Nephron (organoid): ENCODE measurements around the gene EME2.

ENCODE experiments used
- H3K27ac Mint-ChIP-seq, 3 experiments: 2 replicates each; pipeline ENCODE4 v1.8.0; 2020; ENCODE audit warnings: mixed read lengths in 3 of 3, mild to moderate bottlenecking in 2 of 3, moderate library complexity in 1 of 3
- H3K27me3 Mint-ChIP-seq: 2 replicates; pipeline ENCODE4 v1.8.0; 2021; ENCODE audit warnings: low read depth, mild to moderate bottlenecking, moderate library complexity, mixed read lengths
- H3K36me3 Mint-ChIP-seq: 2 replicates; pipeline ENCODE4 v1.8.0; 2020; ENCODE audit warnings: low read depth, mixed read lengths
- H3K4me1 Mint-ChIP-seq: 2 replicates; pipeline ENCODE4 v1.8.0; 2020; ENCODE audit warnings: mixed read lengths
- H3K4me3 Mint-ChIP-seq, 3 experiments: 2 replicates each; pipeline ENCODE4 v1.8.0; 2020; ENCODE audit warnings: mild to moderate bottlenecking in 3 of 3, mixed read lengths in 3 of 3, moderate library complexity in 2 of 3
- H3K9me3 Mint-ChIP-seq: 2 replicates; pipeline ENCODE4 v1.8.0; 2020; ENCODE audit warnings: mixed read lengths
- CTCF ChIP-seq, 3 experiments: fragments of 200-600 bp; sonication (generic); IDR thresholded peaks; one replicate each; pipeline ENCODE4 v1.5.0; 2021; ENCODE audit warnings: antibody characterized with exemption in 3 of 3; ENCODE audit not compliant: unreplicated experiment in 3 of 3

EME2 gene

GRCh38 chr16:1818204-1818872, 45.7 kb downstream of the EME2 start:
- H3K36me3 Mint-ChIP-seq = peaks cover 14% of the 10 kb centered on the region
- H3K4me3 Mint-ChIP-seq = no peak overlapping the region
- no peaks in the 10 kb centered on the region for H3K27me3 Mint-ChIP-seq
- TF ChIP-seq CTCF (IDR thresholded peaks at IDR 0.05; ENCODE audit: unreplicated experiment in 3 of 3) = no peak
- no peaks in the 10 kb centered on the region for H3K4me1 Mint-ChIP-seq
- H3K27ac Mint-ChIP-seq = no peak overlapping the region
- no peaks in the 10 kb centered on the region for H3K9me3 Mint-ChIP-seq

DNA sequence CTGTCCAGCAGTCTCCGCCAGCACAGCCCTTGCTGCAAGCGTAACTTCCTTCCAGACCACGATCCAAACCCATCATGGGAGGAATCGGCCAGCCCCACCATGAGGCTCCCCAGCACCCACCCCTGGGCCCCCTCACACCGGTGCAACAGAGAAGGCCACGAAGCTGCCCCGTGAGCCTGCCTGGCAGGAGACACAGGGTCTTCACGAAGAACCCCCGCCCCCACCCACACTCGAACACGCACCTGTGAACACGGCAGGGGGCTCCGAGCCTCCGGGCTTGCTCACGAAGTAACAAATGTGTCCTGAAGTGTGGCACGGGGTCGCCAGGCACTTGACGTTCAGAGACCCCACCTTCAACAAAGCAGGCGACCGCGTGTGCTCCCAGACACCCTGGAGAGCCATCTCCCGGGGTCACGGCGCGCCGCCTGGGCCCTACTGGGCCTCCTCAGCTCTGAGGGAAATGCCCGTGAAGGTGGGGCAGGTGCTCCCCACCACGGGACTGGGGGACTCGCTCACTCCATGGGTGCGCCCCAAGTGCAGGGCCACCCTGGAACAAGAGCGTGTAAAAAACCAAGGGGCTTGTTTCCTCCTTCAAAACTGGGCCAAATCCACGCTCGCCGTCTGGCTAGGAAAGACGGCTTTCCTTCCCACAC, 46.4 kb downstream of the EME2 start:
- no peak overlapping the region for H3K4me3 Mint-ChIP-seq
- no peaks in the 10 kb centered on the region for H3K4me1 Mint-ChIP-seq
- H3K9me3 Mint-ChIP-seq = no peaks in the 10 kb centered on the region
- no peak overlapping the region for H3K27ac Mint-ChIP-seq
- H3K27me3 Mint-ChIP-seq = no peaks in the 10 kb centered on the region
- no peak for TF ChIP-seq CTCF (IDR thresholded peaks at IDR 0.05; ENCODE audit: unreplicated experiment in 3 of 3)
- H3K36me3 Mint-ChIP-seq = peaks cover 7% of the 10 kb centered on the region

DNA sequence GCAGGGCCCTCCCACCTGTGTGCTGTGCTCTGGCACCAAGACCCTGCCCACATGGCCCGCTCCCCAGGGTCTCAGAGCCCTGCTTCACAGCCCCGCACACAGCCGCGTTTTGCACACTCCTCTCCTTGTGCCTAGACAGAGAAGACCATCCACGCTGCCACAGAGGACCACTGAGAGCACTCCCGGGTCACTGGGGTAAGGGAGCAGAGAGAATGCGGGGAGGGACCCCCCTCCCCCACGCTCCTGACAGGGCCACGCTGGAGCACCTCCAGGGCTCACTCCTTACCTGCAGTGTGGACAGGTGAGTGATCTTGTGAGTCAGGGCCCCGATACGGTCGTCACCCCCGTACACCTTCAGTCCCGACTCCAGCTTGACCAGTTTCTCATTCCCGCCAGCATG, 47.0 kb downstream of the EME2 start:
- peaks cover 7% of the 10 kb centered on the region for H3K36me3 Mint-ChIP-seq
- peaks cover 3% of the 10 kb centered on the region for H3K4me1 Mint-ChIP-seq

GRCh38 chr16:1820096-1820945, 47.7 kb downstream of the EME2 start:
- Mint-ChIP-seq H3K4me3 (no peak overlapping the region), H3K9me3 (no peaks in the 10 kb centered on the region), H3K36me3 (peaks cover 3% of the 10 kb centered on the region), H3K4me1 (peaks cover 5% of the 10 kb centered on the region), H3K27ac (no peak overlapping the region), H3K27me3 (no peaks in the 10 kb centered on the region)
- no peak for TF ChIP-seq CTCF (IDR thresholded peaks at IDR 0.05; ENCODE audit: unreplicated experiment in 3 of 3)

More for the DNA sequence above, 47.0 kb downstream of the EME2 start:
- Mint-ChIP-seq H3K4me3 (no peak overlapping the region), H3K9me3 (no peaks in the 10 kb centered on the region), H3K27me3 (no peaks in the 10 kb centered on the region), H3K27ac (no peak overlapping the region)
- TF ChIP-seq CTCF (IDR thresholded peaks at IDR 0.05; ENCODE audit: unreplicated experiment in 3 of 3) = no peak

DNA sequence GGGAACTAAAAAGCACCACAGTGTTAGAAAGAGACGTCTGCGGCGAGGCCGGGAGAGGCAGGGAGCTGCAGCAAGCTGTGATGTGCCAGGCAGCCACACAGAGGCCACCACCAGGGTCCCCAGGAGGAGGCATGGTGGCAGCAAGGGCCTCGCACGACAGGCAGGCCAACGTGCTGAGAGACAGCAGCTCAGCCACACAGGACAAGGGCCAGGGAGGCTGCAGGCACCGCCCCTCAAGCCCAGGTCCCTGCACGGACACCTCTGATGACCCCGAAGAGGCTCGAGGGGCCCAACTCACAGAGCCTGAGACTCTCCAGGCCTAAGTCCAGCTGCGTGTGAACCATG, 48.3 kb downstream of the EME2 start:
- H3K27me3 Mint-ChIP-seq = no peaks in the 10 kb centered on the region
- H3K4me1 Mint-ChIP-seq = peaks cover 5% of the 10 kb centered on the region
- no peaks in the 10 kb centered on the region for H3K36me3 Mint-ChIP-seq
- no peak overlapping the region for H3K4me3 Mint-ChIP-seq
- H3K27ac Mint-ChIP-seq = no peak overlapping the region
- no peaks in the 10 kb centered on the region for H3K9me3 Mint-ChIP-seq
- no peak for TF ChIP-seq CTCF (IDR thresholded peaks at IDR 0.05; ENCODE audit: unreplicated experiment in 3 of 3)
